22Rv1 (cell line): Measurements from ENCODE around the gene PRELID3B.

Experiments
- ZFX ChIP-seq: fragments of 450-650 bp; IDR thresholded peaks from 2 replicates; pipeline ENCODE4 v1.6.1; 2017; ENCODE audit warnings: antibody characterized with exemption, borderline replicate concordance
- TF ChIP-seq, protein P1 (sequence below): fragments of 450-650 bp; IDR thresholded peaks from 2 replicates; pipeline ENCODE4 v1.5.1; 2017; ENCODE audit warnings: mild to moderate bottlenecking

DNA sequence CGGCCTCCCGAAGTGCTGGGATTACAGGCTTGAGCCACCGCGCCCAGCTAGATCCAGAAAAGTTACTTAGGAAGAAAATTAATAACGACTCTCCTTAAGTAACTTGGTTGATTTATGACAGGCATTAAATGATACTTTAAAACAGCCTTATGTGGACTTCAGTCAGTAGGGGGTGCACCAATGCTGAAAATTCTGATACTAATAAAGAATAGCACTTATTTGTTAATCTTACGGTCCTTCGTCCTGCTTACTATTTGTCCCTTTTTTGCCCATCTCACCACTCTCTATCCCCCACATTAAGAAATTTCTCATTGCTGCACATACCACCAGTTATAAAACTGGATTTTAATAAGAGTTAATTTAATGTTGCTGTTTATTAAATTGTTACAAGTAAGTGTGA, 12.7 kb upstream of the PRELID3B start:
- TF ChIP-seq, protein P1, sequence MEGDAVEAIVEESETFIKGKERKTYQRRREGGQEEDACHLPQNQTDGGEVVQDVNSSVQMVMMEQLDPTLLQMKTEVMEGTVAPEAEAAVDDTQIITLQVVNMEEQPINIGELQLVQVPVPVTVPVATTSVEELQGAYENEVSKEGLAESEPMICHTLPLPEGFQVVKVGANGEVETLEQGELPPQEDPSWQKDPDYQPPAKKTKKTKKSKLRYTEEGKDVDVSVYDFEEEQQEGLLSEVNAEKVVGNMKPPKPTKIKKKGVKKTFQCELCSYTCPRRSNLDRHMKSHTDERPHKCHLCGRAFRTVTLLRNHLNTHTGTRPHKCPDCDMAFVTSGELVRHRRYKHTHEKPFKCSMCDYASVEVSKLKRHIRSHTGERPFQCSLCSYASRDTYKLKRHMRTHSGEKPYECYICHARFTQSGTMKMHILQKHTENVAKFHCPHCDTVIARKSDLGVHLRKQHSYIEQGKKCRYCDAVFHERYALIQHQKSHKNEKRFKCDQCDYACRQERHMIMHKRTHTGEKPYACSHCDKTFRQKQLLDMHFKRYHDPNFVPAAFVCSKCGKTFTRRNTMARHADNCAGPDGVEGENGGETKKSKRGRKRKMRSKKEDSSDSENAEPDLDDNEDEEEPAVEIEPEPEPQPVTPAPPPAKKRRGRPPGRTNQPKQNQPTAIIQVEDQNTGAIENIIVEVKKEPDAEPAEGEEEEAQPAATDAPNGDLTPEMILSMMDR, result peak; percentile 30
- no peak for TF ChIP-seq ZFX
